Measurements from ENCODE around the gene SSH2. TPM values are rescaled to one million over a fixed set of nuclear protein-coding genes. Genes with fewer than 3 reads are reported as not detected.

The SSH2 gene
- total and polyA plus RNA-seq, 2 donors (not counting 1 experiment from before 2014, with no cell fraction given), result 51.5 to 183 TPM

- H3K9me3 Mint-ChIP-seq (ENCODE audit: insufficient read depth), result no peaks in the 10 kb centered on the region
- TF ChIP-seq EZH2 (IDR thresholded peaks at IDR 0.05; ENCODE audit: borderline replicate concordance, insufficient read depth, low read depth, low read length, poor library complexity, severe bottlenecking), result no peak
- TF ChIP-seq CTCF (IDR thresholded peaks at IDR 0.05), result no peak
- intact Hi-C loops (cut with micrococcal nuclease), result loop anchor here (5.0 kb wide), 1 partner anchor 169 kb away; no protein-coding TSS in a partner anchor
- H3K4me1 Mint-ChIP-seq, result peaks cover 42% of the 10 kb centered on the region
- Histone ChIP-seq H3K27ac (ENCODE audit: low read length in 2 of 2) (no peak within 1 kb of the TSS), H4K20me1 (ENCODE audit: control insufficient read depth, insufficient read depth, low read length, poor library complexity, severe bottlenecking) (peaks cover 6% of the 10 kb centered on the region), H3K79me2 (ENCODE audit: control insufficient read depth, insufficient read depth, low read length) (peaks cover 20% of the 10 kb centered on the region), H2AFZ (ENCODE audit: insufficient read depth, low read depth, low read length, poor library complexity, severe bottlenecking) (peak within 1 kb of the TSS; percentile 99), H3K4me3 (ENCODE audit: control extremely low read depth in 1 of 5, extremely low read depth in 1 of 5, insufficient read depth in 1 of 5, low read depth in 2 of 5, low read length in 4 of 5) (peak within 1 kb of the TSS in 4 of 5 experiments; percentile 45 to 72 (median 62)), H3K36me3 (replicated peaks in 1 of 2; ENCODE audit: control extremely low read depth in 1 of 2, control insufficient read depth in 1 of 2, extremely low read depth in 1 of 2, insufficient read depth in 2 of 2, low read length in 1 of 2) (no peaks in the 10 kb centered on the region), H3K4me1 (ENCODE audit: control insufficient read depth in 2 of 2, insufficient read depth in 2 of 2, low read length in 2 of 2) (peaks cover 43 to 50% of the 10 kb centered on the region in 2 donors), H3K27me3 (replicated peaks in 1 of 4; ENCODE audit: control extremely low read depth in 1 of 4, control insufficient read depth in 3 of 4, insufficient read depth in 4 of 4, low read length in 3 of 4) (peaks cover 0 to 7% (median 2%) of the 10 kb centered on the region in 4 experiments), H3K9me3 (ENCODE audit: control extremely low read depth in 1 of 3, control insufficient read depth in 2 of 3, insufficient read depth in 1 of 3, low read length in 2 of 3) (peaks cover 0 to 2% (median 0%) of the 10 kb centered on the region in 3 donors), H3K4me2 (replicated peaks; ENCODE audit: low read depth, low read length, poor library complexity, severe bottlenecking) (peak within 1 kb of the TSS; percentile 99), H3K9ac (ENCODE audit: low read length) (peak within 1 kb of the TSS; percentile 85)
- POLR2A ChIA-PET, result interaction anchor here (0.6 to 3.0 kb wide), 4 partner anchors 8 to 25 kb away, joined by 3 to 18 read pairs (median 4); partner anchors contain the start of gene TP53I13
- DNase-seq (peak; percentile 63), ATAC-seq (ENCODE audit: low read depth) (no peak)
- H3K27ac Mint-ChIP-seq, result peak within 1 kb of the TSS; percentile 46
- CTCF ChIA-PET, result interaction anchor here (1.1 to 4.7 kb wide), 17 partner anchors 9 to 448 kb away, joined by 3 to 126 read pairs (median 9); partner anchors contain the start of genes ABHD15 and TP53I13
- WGBS (ENCODE audit: insufficient coverage), result under 1% methylated on average over 96 of the region's 96 CpGs
- peak within 1 kb of the TSS; percentile 91 for H3K4me3 Mint-ChIP-seq
- no peaks in the 10 kb centered on the region for H3K27me3 Mint-ChIP-seq
Observed at GRCh38 chr17:29592850-29593551, 337.0 kb downstream of the SSH2 start, which contains the start of gene ANKRD13B. ANKRD13B (plus strand) TSS chr17:29593132; CDS start chr17:29593622, 490 bp downstream.

Measured in B cell (primary cell).